Gastrocnemius medialis (tissue), 4 donors: Measurements from ENCODE around the gene TMEM129.

Experiments
- POLR2A ChIP-seq, 2 donors: fragments of 450-650 bp; IDR thresholded peaks; one replicate each; pipeline ENCODE4 v1.6.1; 2017; ENCODE audit warnings: antibody characterized with exemption in 2 of 2, mild to moderate bottlenecking in 2 of 2, moderate library complexity in 2 of 2
- TF ChIP-seq, protein P1 (sequence below), 5 experiments: fragments of 450-650 bp in 3 of 5; fragments of 200-600 bp in 2 of 5; sonication (generic) in 2 of 5; IDR thresholded peaks in 4 of 5; conservative IDR thresholded peaks in 1 of 5; 1 replicate in 4 of 5; 2 replicates in 1 of 5; pipeline ENCODE4 v1.5.1; 2016 to 2019; ENCODE audit warnings: antibody characterized with exemption in 5 of 5, mild to moderate bottlenecking in 3 of 5, moderate library complexity in 3 of 5

DNA sequence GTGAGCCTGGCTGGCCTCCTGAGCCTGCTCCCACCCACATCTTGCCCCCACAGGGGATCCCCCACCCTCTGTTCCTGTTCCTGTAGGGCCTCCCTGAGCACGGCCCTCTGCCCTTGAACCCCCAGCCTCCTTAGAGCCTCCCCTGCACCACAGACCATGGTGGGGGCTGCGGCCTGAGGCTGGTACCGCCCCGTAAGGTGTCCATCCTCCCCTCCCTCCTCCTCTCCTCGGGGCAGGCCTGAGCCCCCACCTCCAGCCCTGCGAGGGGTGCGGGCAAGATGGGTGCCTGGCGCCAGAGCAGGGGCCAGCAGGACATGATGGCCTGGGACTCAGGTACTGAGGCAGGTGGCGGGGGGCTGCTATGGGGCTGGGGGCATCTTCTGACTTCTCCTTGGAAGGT lies 43.5 kb upstream of the TMEM129 start:
- TF ChIP-seq, protein P1, sequence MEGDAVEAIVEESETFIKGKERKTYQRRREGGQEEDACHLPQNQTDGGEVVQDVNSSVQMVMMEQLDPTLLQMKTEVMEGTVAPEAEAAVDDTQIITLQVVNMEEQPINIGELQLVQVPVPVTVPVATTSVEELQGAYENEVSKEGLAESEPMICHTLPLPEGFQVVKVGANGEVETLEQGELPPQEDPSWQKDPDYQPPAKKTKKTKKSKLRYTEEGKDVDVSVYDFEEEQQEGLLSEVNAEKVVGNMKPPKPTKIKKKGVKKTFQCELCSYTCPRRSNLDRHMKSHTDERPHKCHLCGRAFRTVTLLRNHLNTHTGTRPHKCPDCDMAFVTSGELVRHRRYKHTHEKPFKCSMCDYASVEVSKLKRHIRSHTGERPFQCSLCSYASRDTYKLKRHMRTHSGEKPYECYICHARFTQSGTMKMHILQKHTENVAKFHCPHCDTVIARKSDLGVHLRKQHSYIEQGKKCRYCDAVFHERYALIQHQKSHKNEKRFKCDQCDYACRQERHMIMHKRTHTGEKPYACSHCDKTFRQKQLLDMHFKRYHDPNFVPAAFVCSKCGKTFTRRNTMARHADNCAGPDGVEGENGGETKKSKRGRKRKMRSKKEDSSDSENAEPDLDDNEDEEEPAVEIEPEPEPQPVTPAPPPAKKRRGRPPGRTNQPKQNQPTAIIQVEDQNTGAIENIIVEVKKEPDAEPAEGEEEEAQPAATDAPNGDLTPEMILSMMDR (IDR thresholded peaks at IDR 0.05 in 4 of 5, conservative IDR thresholded peaks at IDR 0.05 in 1 of 5) = no peak
- TF ChIP-seq POLR2A (IDR thresholded peaks at IDR 0.05) = no peak
